ENCODE results near the gene GNAI1.

Gene GNAI1

GRCh38 chr7:80183900-80184685, 49.5 kb downstream of the GNAI1 start:
- Histone ChIP-seq H3K27ac (no peak overlapping the region), H3K27me3 (replicated peaks) (no peaks in the 10 kb centered on the region), H3K4me3 (ENCODE audit: low read depth, low read length) (no peak overlapping the region), H3K36me3 (replicated peaks) (no peaks in the 10 kb centered on the region)
- TF ChIP-seq CTCF (IDR thresholded peaks at IDR 0.05; ENCODE audit: low read depth, low read length, missing control alignments): no peak
- no peak for DNase-seq
- in situ Hi-C loops (cut with HindIII; ENCODE audit: low pct_ligation_motif_present, low sequenced_read_pairs): no loop called here

GRCh38 chr7:80184693-80185092, 50.1 kb downstream of the GNAI1 start:
- Histone ChIP-seq H3K4me3 (ENCODE audit: low read depth, low read length) (no peak overlapping the region), H3K36me3 (replicated peaks) (no peaks in the 10 kb centered on the region), H3K27ac (no peak overlapping the region), H3K27me3 (replicated peaks) (no peaks in the 10 kb centered on the region)
- DNase-seq: no peak
- TF ChIP-seq CTCF (IDR thresholded peaks at IDR 0.05; ENCODE audit: low read depth, low read length, missing control alignments): no peak
- in situ Hi-C loops (cut with HindIII; ENCODE audit: low pct_ligation_motif_present, low sequenced_read_pairs): no loop called here

GRCh38 chr7:80185571-80185970, 50.9 kb downstream of the GNAI1 start:
- Histone ChIP-seq H3K27ac (no peak overlapping the region), H3K36me3 (replicated peaks) (no peaks in the 10 kb centered on the region), H3K27me3 (replicated peaks) (no peaks in the 10 kb centered on the region), H3K4me3 (ENCODE audit: low read depth, low read length) (no peak overlapping the region)
- no peak for TF ChIP-seq CTCF (IDR thresholded peaks at IDR 0.05; ENCODE audit: low read depth, low read length, missing control alignments)
- in situ Hi-C loops (cut with HindIII; ENCODE audit: low pct_ligation_motif_present, low sequenced_read_pairs): no loop called here
- no peak for DNase-seq

GRCh38 chr7:80186721-80187120, 52.1 kb downstream of the GNAI1 start:
- Histone ChIP-seq H3K4me3 (ENCODE audit: low read depth, low read length) (no peak overlapping the region), H3K27ac (no peak overlapping the region), H3K27me3 (replicated peaks) (no peaks in the 10 kb centered on the region), H3K36me3 (replicated peaks) (no peaks in the 10 kb centered on the region)
- TF ChIP-seq CTCF (IDR thresholded peaks at IDR 0.05; ENCODE audit: low read depth, low read length, missing control alignments): no peak
- no peak for DNase-seq
- in situ Hi-C loops (cut with HindIII; ENCODE audit: low pct_ligation_motif_present, low sequenced_read_pairs): no loop called here

- no peak overlapping the region for H3K27ac ChIP-seq
- in situ Hi-C loops (cut with HindIII; ENCODE audit: low pct_ligation_motif_present, low sequenced_read_pairs): no loop called here
- no peak for TF ChIP-seq CTCF (IDR thresholded peaks at IDR 0.05; ENCODE audit: low read depth, low read length, missing control alignments)
Measured at GRCh38 chr7:80187279-80187678, 52.6 kb downstream of the GNAI1 start.

GRCh38 chr7:80187727-80188126, 53.1 kb downstream of the GNAI1 start:
- H3K36me3 ChIP-seq (replicated peaks): no peaks in the 10 kb centered on the region
- in situ Hi-C loops (cut with HindIII; ENCODE audit: low pct_ligation_motif_present, low sequenced_read_pairs): no loop called here
- H3K27me3 ChIP-seq (replicated peaks): no peaks in the 10 kb centered on the region
- H3K4me3 ChIP-seq (ENCODE audit: low read depth, low read length): no peak overlapping the region
- H3K27ac ChIP-seq: no peak overlapping the region
- DNase-seq: no peak
- TF ChIP-seq CTCF (IDR thresholded peaks at IDR 0.05; ENCODE audit: low read depth, low read length, missing control alignments): no peak

More at GRCh38 chr7:80187279-80187678, 52.6 kb downstream of the GNAI1 start:
- Histone ChIP-seq H3K36me3 (replicated peaks) (no peaks in the 10 kb centered on the region), H3K4me3 (ENCODE audit: low read depth, low read length) (no peak overlapping the region), H3K27me3 (replicated peaks) (no peaks in the 10 kb centered on the region)
- no peak for DNase-seq
